ENCODE measurements around the gene SOX4.
A peak's percentile ranks its signal among the peaks of the same experiment; 100 is the strongest.

The SOX4 gene

DNA sequence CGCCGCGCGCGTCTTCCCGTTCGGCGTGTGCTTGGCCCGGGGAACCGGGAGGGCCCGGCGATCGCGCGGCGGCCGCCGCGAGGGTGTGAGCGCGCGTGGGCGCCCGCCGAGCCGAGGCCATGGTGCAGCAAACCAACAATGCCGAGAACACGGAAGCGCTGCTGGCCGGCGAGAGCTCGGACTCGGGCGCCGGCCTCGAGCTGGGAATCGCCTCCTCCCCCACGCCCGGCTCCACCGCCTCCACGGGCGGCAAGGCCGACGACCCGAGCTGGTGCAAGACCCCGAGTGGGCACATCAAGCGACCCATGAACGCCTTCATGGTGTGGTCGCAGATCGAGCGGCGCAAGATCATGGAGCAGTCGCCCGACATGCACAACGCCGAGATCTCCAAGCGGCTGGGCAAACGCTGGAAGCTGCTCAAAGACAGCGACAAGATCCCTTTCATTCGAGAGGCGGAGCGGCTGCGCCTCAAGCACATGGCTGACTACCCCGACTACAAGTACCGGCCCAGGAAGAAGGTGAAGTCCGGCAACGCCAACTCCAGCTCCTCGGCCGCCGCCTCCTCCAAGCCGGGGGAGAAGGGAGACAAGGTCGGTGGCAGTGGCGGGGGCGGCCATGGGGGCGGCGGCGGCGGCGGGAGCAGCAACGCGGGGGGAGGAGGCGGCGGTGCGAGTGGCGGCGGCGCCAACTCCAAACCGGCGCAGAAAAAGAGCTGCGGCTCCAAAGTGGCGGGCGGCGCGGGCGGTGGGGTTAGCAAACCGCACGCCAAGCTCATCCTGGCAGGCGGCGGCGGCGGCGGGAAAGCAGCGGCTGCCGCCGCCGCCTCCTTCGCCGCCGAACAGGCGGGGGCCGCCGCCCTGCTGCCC lies 1.1 kb downstream of the SOX4 start:
- FAIRE-seq, result no peak

DNA sequence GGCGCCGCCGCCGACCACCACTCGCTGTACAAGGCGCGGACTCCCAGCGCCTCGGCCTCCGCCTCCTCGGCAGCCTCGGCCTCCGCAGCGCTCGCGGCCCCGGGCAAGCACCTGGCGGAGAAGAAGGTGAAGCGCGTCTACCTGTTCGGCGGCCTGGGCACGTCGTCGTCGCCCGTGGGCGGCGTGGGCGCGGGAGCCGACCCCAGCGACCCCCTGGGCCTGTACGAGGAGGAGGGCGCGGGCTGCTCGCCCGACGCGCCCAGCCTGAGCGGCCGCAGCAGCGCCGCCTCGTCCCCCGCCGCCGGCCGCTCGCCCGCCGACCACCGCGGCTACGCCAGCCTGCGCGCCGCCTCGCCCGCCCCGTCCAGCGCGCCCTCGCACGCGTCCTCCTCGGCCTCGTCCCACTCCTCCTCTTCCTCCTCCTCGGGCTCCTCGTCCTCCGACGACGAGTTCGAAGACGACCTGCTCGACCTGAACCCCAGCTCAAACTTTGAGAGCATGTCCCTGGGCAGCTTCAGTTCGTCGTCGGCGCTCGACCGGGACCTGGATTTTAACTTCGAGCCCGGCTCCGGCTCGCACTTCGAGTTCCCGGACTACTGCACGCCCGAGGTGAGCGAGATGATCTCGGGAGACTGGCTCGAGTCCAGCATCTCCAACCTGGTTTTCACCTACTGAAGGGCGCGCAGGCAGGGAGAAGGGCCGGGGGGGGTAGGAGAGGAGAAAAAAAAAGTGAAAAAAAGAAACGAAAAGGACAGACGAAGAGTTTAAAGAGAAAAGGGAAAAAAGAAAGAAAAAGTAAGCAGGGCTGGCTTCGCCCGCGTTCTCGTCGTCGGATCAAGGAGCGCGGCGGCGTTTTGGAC lies 2.0 kb downstream of the SOX4 start:
- no peak for FAIRE-seq

DNA sequence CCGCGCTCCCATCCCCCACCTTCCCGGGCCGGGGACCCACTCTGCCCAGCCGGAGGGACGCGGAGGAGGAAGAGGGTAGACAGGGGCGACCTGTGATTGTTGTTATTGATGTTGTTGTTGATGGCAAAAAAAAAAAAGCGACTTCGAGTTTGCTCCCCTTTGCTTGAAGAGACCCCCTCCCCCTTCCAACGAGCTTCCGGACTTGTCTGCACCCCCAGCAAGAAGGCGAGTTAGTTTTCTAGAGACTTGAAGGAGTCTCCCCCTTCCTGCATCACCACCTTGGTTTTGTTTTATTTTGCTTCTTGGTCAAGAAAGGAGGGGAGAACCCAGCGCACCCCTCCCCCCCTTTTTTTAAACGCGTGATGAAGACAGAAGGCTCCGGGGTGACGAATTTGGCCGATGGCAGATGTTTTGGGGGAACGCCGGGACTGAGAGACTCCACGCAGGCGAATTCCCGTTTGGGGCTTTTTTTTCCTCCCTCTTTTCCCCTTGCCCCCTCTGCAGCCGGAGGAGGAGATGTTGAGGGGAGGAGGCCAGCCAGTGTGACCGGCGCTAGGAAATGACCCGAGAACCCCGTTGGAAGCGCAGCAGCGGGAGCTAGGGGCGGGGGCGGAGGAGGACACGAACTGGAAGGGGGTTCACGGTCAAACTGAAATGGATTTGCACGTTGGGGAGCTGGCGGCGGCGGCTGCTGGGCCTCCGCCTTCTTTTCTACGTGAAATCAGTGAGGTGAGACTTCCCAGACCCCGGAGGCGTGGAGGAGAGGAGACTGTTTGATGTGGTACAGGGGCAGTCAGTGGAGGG lies 2.8 kb downstream of the SOX4 start:
- no peak for FAIRE-seq

DNA sequence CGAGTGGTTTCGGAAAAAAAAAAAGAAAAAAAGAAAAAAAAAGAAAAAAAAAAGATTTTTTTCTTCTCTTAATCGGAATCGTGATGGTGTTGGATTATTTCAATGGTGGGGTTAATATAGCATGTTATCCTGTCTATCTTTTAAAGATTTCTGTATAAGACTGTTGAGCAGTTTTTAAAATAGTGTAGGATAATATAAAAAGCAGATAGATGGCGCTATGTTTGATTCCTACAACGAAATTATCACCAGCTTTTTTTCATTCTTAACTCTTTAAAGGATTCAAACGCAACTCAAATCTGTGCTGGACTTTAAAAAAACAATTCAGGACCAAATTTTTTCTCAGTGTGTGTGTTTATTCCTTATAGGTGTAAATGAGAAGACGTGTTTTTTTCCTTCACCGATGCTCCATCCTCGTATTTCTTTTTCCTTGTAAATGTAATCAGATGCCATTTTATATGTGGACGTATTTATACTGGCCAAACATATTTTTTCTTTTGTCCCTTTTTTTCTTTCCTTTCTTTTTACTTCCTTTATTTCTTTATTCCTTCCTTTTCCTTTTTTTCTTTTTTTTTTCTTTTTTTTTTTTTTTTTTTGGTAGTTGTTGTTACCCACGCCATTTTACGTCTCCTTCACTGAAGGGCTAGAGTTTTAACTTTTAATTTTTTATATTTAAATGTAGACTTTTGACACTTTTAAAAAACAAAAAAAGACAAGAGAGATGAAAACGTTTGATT lies 3.6 kb downstream of the SOX4 start:
- peak; percentile 74 for FAIRE-seq

DNA sequence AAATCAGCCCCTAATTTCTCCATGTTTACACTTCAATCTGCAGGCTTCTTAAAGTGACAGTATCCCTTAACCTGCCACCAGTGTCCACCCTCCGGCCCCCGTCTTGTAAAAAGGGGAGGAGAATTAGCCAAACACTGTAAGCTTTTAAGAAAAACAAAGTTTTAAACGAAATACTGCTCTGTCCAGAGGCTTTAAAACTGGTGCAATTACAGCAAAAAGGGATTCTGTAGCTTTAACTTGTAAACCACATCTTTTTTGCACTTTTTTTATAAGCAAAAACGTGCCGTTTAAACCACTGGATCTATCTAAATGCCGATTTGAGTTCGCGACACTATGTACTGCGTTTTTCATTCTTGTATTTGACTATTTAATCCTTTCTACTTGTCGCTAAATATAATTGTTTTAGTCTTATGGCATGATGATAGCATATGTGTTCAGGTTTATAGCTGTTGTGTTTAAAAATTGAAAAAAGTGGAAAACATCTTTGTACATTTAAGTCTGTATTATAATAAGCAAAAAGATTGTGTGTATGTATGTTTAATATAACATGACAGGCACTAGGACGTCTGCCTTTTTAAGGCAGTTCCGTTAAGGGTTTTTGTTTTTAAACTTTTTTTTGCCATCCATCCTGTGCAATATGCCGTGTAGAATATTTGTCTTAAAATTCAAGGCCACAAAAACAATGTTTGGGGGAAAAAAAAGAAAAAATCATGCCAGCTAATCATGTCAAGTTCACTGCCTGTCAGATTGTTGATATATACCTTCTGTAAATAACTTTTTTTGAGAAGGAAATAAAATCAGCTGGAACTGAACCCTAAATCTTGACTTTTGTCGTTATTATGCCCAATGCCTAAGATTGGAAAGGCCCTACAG lies 4.5 kb downstream of the SOX4 start:
- FAIRE-seq, result no peak

DNA sequence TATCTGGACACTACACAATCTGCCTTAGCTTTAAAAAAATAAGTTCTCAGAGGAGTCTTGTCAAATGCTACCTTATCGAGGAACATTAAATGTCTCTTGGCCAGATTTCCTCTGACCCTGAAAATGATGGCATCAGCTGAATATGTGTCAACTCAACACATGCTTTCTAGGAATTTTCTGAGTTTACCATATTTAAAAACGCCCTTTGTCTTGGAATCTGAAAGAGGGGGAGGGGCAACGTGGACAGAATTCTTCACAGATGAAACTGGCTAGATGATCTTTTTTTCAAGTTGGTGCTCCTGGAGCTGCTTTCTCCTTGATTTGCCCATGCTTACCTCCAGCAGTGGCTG lies 5.1 kb downstream of the SOX4 start:
- FAIRE-seq, result no peak

DNA sequence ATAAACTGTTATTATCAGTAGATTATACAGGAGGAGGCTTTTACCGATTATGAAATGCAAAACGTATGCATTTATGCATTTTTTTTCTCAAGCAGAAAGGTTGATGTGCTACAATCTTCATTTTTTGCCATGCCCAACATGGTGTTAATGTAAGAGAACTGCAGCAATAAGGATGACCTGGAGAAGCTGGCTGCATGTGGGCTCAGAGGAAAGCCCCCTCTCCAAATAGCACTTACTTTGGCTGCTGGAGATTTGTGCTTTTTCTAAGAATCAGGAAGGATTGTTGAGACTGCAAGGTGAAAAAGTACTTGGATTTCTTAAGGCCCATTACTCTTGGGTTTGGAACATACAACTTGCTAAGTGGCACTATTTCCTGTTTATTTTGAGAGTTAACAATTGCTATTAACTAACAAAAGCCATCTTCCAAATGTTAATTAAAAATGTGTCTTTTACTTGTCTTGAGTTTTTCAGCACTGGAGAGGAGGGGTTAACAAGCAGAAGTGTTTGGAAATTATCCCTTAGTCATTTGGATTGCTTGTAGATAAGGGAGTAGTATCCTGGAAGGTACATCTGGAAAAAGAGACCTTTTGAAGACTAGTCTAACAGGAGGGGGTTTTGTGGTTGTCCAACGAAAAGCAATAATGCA lies 5.6 kb downstream of the SOX4 start:
- FAIRE-seq, result no peak

DNA sequence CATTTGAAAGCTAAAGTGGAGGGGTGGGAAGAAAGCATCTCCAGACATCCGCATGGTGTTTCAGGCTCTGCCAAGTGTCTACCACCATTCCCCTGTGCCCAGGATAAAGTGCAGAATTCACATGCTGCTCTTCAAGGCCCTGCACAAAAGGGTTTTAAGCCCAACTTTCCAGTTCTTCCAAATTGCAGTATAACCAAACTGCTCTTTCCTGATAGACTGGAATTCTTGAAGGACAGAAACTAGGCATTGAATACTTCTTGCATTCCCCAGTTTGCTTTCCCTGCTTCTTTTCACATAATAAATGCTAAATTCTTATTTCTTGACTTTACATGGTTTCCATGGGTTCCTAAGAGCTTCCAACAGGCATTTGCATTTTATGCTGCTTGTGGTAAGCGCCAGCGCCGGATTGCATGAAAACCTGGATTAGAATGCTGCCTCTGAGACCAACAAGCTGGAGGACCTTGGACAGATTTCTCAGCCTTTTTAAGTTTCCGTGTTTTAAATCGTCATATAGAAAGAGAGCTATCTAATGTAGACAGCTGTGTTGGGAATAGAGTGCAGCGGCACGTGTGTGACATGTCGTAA lies 7.9 kb downstream of the SOX4 start:
- FAIRE-seq, result no peak

DNA sequence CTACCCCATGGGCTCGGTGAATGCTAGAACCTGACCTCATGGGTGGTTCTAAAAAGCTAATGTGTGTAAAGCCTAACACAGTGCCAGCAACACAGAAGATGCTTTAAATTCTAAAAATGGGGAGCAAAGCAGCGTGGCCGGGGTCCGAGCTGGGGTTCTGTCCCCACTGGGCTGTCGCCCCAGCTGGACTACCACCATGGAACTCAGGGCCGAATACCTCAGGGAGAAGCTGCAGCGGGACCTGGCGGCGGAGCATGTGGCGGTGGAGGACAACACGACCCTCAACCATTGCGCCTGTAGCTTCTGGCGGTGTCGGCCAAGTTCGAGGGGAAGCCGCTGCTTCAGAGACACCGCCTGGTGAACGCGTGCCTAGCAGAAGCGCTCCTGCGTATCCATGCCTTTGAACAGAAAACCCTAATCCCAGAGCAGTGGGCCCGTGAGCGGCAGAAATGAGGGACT lies 8.4 kb downstream of the SOX4 start:
- FAIRE-seq, result no peak

DNA sequence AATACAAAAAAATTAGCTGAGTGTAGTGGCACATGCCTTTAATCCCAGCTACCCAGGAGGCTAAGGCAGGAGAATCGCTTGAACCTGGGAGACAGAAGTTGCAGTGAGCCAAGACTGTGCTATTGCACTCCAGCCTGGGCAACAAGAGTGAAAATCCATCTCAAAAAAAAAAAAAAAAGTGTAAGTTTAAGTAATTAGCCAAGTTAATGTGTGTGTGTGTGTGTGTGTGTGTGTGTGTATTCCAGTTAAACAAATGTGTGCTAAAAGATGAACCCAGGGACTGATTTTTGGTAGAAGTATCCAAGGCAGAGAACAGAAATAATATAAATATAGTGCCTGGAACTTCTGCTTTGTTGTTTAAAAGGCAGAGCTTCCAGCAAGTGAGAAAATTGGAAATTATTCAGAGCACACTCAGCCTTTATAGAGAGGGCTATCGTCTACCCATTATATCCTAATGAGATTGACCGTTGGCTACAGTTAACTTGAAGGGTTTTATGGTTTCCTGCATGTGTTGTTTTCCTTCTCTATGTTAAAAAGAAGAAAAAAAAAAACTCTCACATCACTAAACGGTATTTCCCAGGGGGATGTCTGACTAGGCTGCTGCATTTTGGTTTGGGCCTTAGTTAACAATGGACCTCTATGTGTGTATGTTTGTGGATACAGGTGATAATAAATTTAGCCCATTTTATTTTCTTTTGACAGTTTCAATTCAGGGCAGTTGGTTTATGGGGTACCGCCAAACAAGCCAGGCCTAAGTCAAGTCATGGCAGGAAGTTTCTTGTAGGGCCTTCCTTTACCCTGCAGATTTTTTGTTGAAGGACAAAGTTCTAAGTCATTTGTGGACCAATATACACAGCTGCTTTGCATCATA lies 9.8 kb downstream of the SOX4 start:
- FAIRE-seq, result no peak

DNA sequence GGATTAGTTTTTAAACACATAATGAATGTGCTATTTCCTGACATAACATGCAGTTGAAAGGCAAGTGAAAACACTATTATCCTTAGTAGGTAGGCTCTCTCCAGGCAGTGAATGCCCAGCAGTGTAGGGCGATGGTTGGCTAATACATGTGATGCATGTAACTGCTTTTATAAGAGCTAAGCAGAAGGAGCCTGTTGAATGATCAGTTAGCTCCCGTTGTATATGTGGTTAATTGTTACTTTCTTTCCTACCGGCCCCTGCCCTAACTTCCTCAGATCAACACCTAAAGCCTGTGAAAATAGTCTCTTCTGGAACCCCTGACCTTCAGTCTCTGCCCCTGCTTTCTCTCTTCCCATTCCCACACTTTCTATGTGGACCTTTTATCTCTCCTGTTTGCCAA lies 10.5 kb downstream of the SOX4 start:
- FAIRE-seq, result no peak

DNA sequence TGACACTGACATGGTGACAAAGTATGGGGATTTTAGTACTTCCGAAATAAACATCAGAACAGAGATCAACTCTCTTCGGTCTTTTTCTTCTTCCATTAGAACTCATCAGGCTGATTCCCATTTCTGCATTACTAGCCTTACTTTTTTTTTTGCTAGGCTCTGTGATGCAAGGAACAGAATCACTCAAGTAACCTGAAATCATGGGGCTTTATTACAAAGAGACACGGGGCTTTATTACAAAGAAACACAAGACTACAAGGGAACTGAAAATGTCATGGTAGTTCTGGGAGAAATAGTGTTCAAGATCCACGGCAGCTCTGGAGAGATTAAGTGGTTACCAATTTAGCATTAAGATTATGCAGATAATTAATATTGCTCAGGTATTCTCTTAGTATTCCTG lies 11.6 kb downstream of the SOX4 start:
- FAIRE-seq, result no peak

DNA sequence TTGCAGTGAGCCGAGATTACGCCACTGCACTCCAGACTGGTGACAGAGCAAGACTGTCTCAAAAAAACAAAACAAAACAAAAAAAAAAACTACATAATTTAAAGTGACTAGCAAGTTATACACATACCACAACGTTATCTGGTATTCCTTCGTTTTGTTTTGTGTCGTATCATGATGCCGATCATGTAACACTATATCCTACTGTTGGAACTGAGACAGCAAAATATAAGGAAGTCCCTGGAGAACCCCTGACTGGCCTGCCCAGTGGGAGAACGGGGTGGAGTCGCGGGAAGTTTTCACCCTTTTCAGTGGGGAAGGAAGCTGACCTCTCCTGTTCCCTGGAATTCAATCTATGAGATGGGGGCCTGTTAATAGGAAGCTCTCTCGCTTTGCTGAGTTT lies 15.1 kb downstream of the SOX4 start:
- no peak for FAIRE-seq

DNA sequence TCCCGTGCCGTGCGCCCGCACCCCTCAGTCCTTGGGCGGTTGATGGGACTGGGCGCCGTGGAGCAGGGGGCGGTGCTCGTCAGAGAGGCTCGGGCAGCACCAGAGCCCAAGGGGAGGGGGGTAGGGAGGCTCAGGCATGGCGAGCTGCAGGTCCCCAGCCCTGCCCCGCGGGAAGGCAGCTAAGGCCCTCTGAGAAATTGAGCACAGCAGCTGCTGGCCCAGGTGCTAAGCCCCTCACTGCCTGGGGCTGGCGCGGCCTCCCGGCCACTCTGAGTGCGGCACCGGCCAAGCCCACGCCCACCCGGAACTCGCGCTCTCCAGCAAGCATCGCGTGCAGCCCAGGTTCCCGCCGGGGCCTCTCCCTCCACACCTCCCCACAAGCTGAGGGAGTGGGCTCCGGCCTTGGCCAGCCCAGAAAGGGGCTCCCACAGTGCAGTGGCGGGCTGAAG lies 16.4 kb downstream of the SOX4 start:
- FAIRE-seq, result no peak

DNA sequence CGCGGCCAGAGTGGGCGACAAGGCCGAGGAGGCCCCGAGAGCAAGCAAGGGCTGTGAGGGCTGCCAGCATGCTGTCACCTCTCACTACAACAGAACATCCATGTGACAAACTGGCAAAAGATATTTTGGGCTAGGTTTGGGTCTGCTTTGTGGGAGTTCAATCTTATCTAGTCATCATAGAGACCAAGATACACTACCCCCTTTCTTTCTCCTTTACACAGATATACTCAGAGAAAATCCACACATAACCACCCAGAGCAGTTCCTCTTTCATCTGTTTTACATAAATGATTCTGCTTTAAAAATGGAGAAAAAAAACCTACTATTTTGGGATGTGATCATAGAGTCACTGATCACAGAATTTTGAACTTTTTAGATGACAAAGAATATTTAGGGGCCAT lies 16.8 kb downstream of the SOX4 start:
- no peak for FAIRE-seq

DNA sequence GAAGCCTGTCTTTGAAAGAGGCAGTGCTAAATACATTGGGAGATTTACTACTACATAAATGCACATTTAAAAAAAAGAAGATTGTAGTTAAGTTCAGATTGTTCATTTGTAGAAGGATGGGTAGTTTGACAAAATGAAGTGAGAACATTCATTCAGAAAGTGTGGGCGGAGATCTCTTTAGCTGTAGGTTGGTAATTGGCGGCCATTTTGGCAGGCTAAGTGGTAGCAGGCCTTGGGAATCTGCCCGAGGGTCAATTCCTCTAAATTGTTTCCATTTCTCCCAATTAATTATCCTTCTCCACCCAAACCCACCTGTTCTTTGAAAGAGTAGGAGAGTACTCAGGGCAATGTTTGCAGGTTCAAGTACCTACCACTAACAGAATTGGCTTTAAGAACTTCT lies 17.9 kb downstream of the SOX4 start:
- no peak for FAIRE-seq

DNA sequence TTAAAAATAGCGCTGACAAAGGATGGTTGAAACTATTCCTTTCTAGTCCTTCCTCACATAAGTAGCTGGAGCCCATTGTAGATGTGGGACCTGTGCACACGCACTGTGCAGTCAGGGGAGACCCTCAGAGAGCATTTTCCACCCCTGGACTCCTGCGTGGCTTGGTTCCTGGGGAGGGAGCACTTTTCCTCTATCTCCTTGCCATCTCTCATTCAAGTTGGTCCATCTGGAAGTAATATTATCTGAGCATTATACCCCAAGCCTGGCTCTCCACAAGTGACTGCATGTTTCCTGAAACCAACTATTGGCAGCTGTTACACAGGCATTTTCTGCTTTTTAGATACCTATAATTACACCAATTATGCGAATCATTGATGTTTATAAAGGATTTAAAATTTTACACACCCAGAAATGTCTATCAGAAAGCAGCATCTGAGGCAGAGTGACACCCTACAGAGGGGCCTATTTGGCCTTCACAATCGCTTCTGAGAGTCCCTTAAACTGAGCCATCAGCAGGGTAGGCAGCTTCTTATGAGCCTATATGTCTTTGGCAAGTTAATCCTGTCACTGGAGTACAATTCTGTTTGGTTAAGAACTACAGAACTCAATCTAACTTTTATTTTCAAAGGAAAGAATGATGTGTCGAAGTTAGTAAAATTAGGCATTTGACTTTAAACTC lies 18.7 kb downstream of the SOX4 start:
- no peak for FAIRE-seq

DNA sequence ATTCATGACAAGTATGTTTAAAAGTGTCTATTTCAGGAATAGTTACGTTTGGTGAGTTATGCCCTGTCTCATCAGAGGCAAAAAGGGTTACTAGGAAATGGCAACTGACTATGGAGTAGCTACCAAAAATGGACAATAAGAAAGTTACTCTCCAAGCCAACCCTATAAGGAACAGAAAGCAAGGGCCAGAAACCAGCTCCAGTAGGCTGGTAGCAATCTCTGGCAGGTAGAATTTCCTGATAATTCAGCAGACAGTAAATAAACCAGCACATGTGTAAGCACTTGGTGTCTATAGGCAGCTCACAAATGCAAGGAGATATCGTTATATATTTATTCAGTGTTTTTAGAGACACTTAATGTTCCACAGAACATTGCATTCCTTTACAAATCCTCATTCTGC lies 20.3 kb downstream of the SOX4 start:
- FAIRE-seq, result no peak

DNA sequence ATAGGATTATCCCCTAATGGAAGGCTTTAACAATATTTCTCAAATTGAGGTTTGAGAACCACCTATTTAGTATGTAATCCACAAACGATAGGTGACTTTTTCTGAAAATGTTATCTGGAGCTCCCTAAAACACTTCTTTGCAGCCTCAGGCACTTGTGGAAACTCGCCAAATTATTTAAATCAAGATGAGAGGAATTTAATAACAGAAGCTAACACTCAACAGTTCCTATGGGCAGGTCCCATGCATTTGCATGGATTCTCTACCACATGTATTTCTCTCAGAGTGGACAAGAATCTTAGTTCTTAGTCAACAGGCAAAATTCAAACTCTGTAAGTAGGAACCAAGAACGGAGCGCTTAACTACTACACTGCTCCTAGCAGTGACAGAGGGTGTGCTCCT lies 20.7 kb downstream of the SOX4 start:
- no peak for FAIRE-seq
